Activated T-helper 2 cell treated with anti-CD3 and anti-CD28 coated beads, Interferon-gamma antibody, Interleukin-2, Interleukin-4, amounts not matched to agents 10 μg/mL and 5 μg/mL and 100 μg/mL, durations not matched to agents 14 hours and 24 hours and 36 hours (primary cell): ENCODE data around the gene ZNF638. TPM values are rescaled to one million over a fixed set of nuclear protein-coding genes. Genes with fewer than 3 reads are reported as not detected.
"Not testable (repeated sequence)": the region's sequence is repeated elsewhere in the genome, so short reads cannot be mapped to it uniquely, and the experiment has no call there.

ENCODE experiments used
- DNase-seq: peaks from one replicate; pipeline ENCODE4 v3.0.0; 2021; ENCODE audit warnings: low spot score
- H3K27ac Mint-ChIP-seq: one replicate; pipeline ENCODE4 v1.8.0; 2021; ENCODE audit warnings: mixed read lengths
- H3K27me3 Mint-ChIP-seq: one replicate; pipeline ENCODE4 v1.8.0; 2021; ENCODE audit warnings: low read depth, mixed read lengths
- H3K36me3 Mint-ChIP-seq: one replicate; pipeline ENCODE4 v1.8.0; 2021; ENCODE audit warnings: low read depth, mixed read lengths
- H3K4me1 Mint-ChIP-seq: one replicate; pipeline ENCODE4 v1.8.0; 2021; ENCODE audit warnings: low read depth, mixed read lengths
- H3K4me3 Mint-ChIP-seq: one replicate; pipeline ENCODE4 v1.8.0; 2021; ENCODE audit warnings: low read depth, mild to moderate bottlenecking, moderate library complexity, mixed read lengths
- H3K9me3 Mint-ChIP-seq: one replicate; pipeline ENCODE4 v1.8.0; 2021; ENCODE audit warnings: mixed read lengths
- intact Hi-C: fragments of 100-400 bp; cut with micrococcal nuclease; formaldehyde crosslinking; loops from one replicate; pipeline ENCODE4 v1.15.1; 2023
- total RNA-seq: library from RNA; stranded (reverse); gene quantifications from 2 replicates; pipeline ENCODE4 v1.2.3, GENCODE V29; 2022

Gene ZNF638
- total RNA-seq, 1 donor from 2014 or later = 97.6 TPM

GRCh38 chr2:71419145-71419544 is 87.6 kb downstream of the ZNF638 start:
- intact Hi-C loops = no loop called here
- no peak overlapping the region for H3K4me3 Mint-ChIP-seq
- peaks cover 4% of the 10 kb centered on the region for H3K4me1 Mint-ChIP-seq
- H3K36me3 Mint-ChIP-seq = peaks cover 33% of the 10 kb centered on the region
- DNase-seq = no peak
- no peak overlapping the region for H3K27ac Mint-ChIP-seq
- H3K9me3 Mint-ChIP-seq = no peaks in the 10 kb centered on the region
- no peaks in the 10 kb centered on the region for H3K27me3 Mint-ChIP-seq

- peaks cover 40% of the 10 kb centered on the region for H3K36me3 Mint-ChIP-seq
- H3K4me1 Mint-ChIP-seq = peaks cover 4% of the 10 kb centered on the region
- no peak overlapping the region for H3K4me3 Mint-ChIP-seq
- no peaks in the 10 kb centered on the region for H3K27me3 Mint-ChIP-seq
- intact Hi-C loops = no loop called here
- no peak overlapping the region for H3K27ac Mint-ChIP-seq
- H3K9me3 Mint-ChIP-seq = no peaks in the 10 kb centered on the region
- DNase-seq = no peak
Measured at GRCh38 chr2:71419976-71420375, 88.4 kb downstream of the ZNF638 start.

- no peak overlapping the region for H3K4me3 Mint-ChIP-seq
- no peak for DNase-seq
- intact Hi-C loops = no loop called here
- no peaks in the 10 kb centered on the region for H3K4me1 Mint-ChIP-seq
- H3K27me3 Mint-ChIP-seq = no peaks in the 10 kb centered on the region
- H3K9me3 Mint-ChIP-seq = no peaks in the 10 kb centered on the region
- no peak overlapping the region for H3K27ac Mint-ChIP-seq
- peaks cover 54% of the 10 kb centered on the region for H3K36me3 Mint-ChIP-seq
Measured at GRCh38 chr2:71422786-71423185, 91.2 kb downstream of the ZNF638 start.

- no peaks in the 10 kb centered on the region for H3K9me3 Mint-ChIP-seq
- DNase-seq = no peak
- H3K4me1 Mint-ChIP-seq = no peaks in the 10 kb centered on the region
- intact Hi-C loops = no loop called here
- H3K4me3 Mint-ChIP-seq = no peak overlapping the region
- no peaks in the 10 kb centered on the region for H3K27me3 Mint-ChIP-seq
- no peak overlapping the region for H3K27ac Mint-ChIP-seq
- H3K36me3 Mint-ChIP-seq = peaks cover 58% of the 10 kb centered on the region
Measured at GRCh38 chr2:71423817-71424420, 92.3 kb downstream of the ZNF638 start.

GRCh38 chr2:71426721-71427120 is 95.1 kb downstream of the ZNF638 start:
- Mint-ChIP-seq H3K9me3 (no peaks in the 10 kb centered on the region), H3K27me3 (no peaks in the 10 kb centered on the region), H3K36me3 (peaks cover 65% of the 10 kb centered on the region), H3K4me1 (no peaks in the 10 kb centered on the region), H3K4me3 (no peak overlapping the region), H3K27ac (no peak overlapping the region)
- no peak for DNase-seq
- intact Hi-C loops = no loop called here

- no peak for DNase-seq
- intact Hi-C loops = no loop called here
- Mint-ChIP-seq H3K36me3 (peaks cover 70% of the 10 kb centered on the region), H3K4me3 (no peak overlapping the region), H3K4me1 (no peaks in the 10 kb centered on the region), H3K27me3 (no peaks in the 10 kb centered on the region), H3K27ac (no peak overlapping the region), H3K9me3 (no peaks in the 10 kb centered on the region)
Measured at GRCh38 chr2:71428472-71429383, 97.1 kb downstream of the ZNF638 start.

GRCh38 chr2:71445142-71445541 is 113.6 kb downstream of the ZNF638 start:
- H3K27ac Mint-ChIP-seq, H3K27me3 Mint-ChIP-seq, intact Hi-C loops, H3K36me3 Mint-ChIP-seq, H3K4me1 Mint-ChIP-seq, H3K9me3 Mint-ChIP-seq, H3K4me3 Mint-ChIP-seq, DNase-seq: not testable (repeated sequence)

- Mint-ChIP-seq H3K9me3 (no peaks in the 10 kb centered on the region), H3K4me3 (no peak overlapping the region), H3K27me3 (peaks cover 10% of the 10 kb centered on the region), H3K27ac (no peak overlapping the region), H3K36me3 (no peaks in the 10 kb centered on the region), H3K4me1 (no peaks in the 10 kb centered on the region)
- intact Hi-C loops = no loop called here
- DNase-seq = no peak
Measured at GRCh38 chr2:71446505-71446904, 114.9 kb downstream of the ZNF638 start.

- Mint-ChIP-seq H3K27ac (no peak overlapping the region), H3K9me3 (no peaks in the 10 kb centered on the region), H3K27me3 (peaks cover 35% of the 10 kb centered on the region), H3K4me3 (no peak overlapping the region), H3K36me3 (no peaks in the 10 kb centered on the region), H3K4me1 (peaks cover 9% of the 10 kb centered on the region)
- DNase-seq = no peak
- intact Hi-C loops = no loop called here
Measured at GRCh38 chr2:71449343-71449742, 117.8 kb downstream of the ZNF638 start.

GRCh38 chr2:71451705-71452104 is 120.1 kb downstream of the ZNF638 start:
- Mint-ChIP-seq H3K4me1 (peaks cover 9% of the 10 kb centered on the region), H3K27me3 (peaks cover 51% of the 10 kb centered on the region), H3K27ac (no peak overlapping the region), H3K4me3 (no peak overlapping the region), H3K36me3 (no peaks in the 10 kb centered on the region), H3K9me3 (no peaks in the 10 kb centered on the region)
- intact Hi-C loops = loop anchor here (5.0 kb wide), 1 partner anchor 224 kb away; the partner anchor contains the start of gene PAIP2B
- DNase-seq = no peak

- no peaks in the 10 kb centered on the region for H3K36me3 Mint-ChIP-seq
- peaks cover 52% of the 10 kb centered on the region for H3K27me3 Mint-ChIP-seq
- H3K4me3 Mint-ChIP-seq = no peak overlapping the region
- no peak for DNase-seq
- intact Hi-C loops = loop anchor here (5.0 kb wide), 1 partner anchor 225 kb away; the partner anchor contains the start of gene PAIP2B
- H3K4me1 Mint-ChIP-seq = peaks cover 9% of the 10 kb centered on the region
- H3K9me3 Mint-ChIP-seq = no peaks in the 10 kb centered on the region
- no peak overlapping the region for H3K27ac Mint-ChIP-seq
Measured at GRCh38 chr2:71452565-71452964, 121.0 kb downstream of the ZNF638 start.

- H3K9me3 Mint-ChIP-seq = no peaks in the 10 kb centered on the region
- H3K4me1 Mint-ChIP-seq = peaks cover 9% of the 10 kb centered on the region
- peaks cover 52% of the 10 kb centered on the region for H3K27me3 Mint-ChIP-seq
- no peaks in the 10 kb centered on the region for H3K36me3 Mint-ChIP-seq
- intact Hi-C loops = loop anchor here (5.0 kb wide), 1 partner anchor 226 kb away; the partner anchor contains the start of gene PAIP2B
- DNase-seq = no peak
- no peak within 1 kb of the TSS for H3K4me3 Mint-ChIP-seq
- no peak within 1 kb of the TSS for H3K27ac Mint-ChIP-seq
Measured at GRCh38 chr2:71453404-71454220, 122.0 kb downstream of the ZNF638 start, which contains the start of gene DYSF. Gene DYSF, plus strand, starts transcription at chr2:71453561.
